Smooth muscle cell (in vitro differentiated cells): Measurements from ENCODE around the gene ATG10. TPM values are rescaled to one million over a fixed set of nuclear protein-coding genes. Genes with fewer than 3 reads are reported as not detected.

Source experiments
- DNase-seq: peaks from one replicate; lab custom pipeline; 2025; ENCODE audit not compliant: unreplicated experiment; lab: John Stamatoyannopoulos, UW
- H2AFZ ChIP-seq: fragments of 200-600 bp; sonication (generic); 2 replicates; pipeline ENCODE4 v1.6.0; 2016; ENCODE audit warnings: antibody characterized with exemption, low read depth, mild to moderate bottlenecking
- H3F3A ChIP-seq: fragments of 200-600 bp; sonication (generic); 2 replicates; pipeline ENCODE4 v1.6.0; 2017; ENCODE audit warnings: antibody characterized with exemption, low read depth
- H3K27ac ChIP-seq: fragments of 200-600 bp; sonication (generic); 2 replicates; pipeline ENCODE4 v1.5.1; 2016; ENCODE audit warnings: low read depth, mild to moderate bottlenecking
- H3K27me3 ChIP-seq: fragments of 200-600 bp; sonication (generic); 2 replicates; pipeline ENCODE4 v1.6.1; 2016; ENCODE audit warnings: low read depth, mild to moderate bottlenecking
- H3K36me3 ChIP-seq: fragments of 200-600 bp; sonication (generic); 2 replicates; pipeline ENCODE4 v1.5.1; 2016; ENCODE audit warnings: low read depth
- H3K4me1 ChIP-seq: fragments of 200-600 bp; sonication (generic); 2 replicates; pipeline ENCODE4 v1.5.1; 2016; ENCODE audit warnings: low read depth
- H3K4me2 ChIP-seq: fragments of 200-600 bp; sonication (generic); 2 replicates; pipeline ENCODE4 v1.6.0; 2016; ENCODE audit warnings: mild to moderate bottlenecking
- H3K4me3 ChIP-seq: fragments of 200-600 bp; sonication (generic); 2 replicates; pipeline ENCODE4 v1.5.1; 2016; ENCODE audit warnings: mild to moderate bottlenecking
- H3K79me2 ChIP-seq: fragments of 200-600 bp; sonication (generic); 2 replicates; pipeline ENCODE4 v1.6.0; 2016; ENCODE audit warnings: low read depth, mild to moderate bottlenecking
- H3K9ac ChIP-seq: fragments of 200-600 bp; sonication (generic); 2 replicates; pipeline ENCODE4 v1.6.0; 2016; ENCODE audit warnings: low read depth
- H3K9me3 ChIP-seq: fragments of 200-600 bp; sonication (generic); replicated peaks from 2 replicates; pipeline ENCODE4 v1.5.1; 2016; ENCODE audit warnings: low read depth
- H4K20me1 ChIP-seq: fragments of 200-600 bp; sonication (generic); 2 replicates; pipeline ENCODE4 v1.6.0; 2016; ENCODE audit warnings: low read depth
- CTCF ChIP-seq: fragments of 200-600 bp; sonication (generic); IDR thresholded peaks from 2 replicates; pipeline ENCODE4 v1.5.1; 2017; ENCODE audit warnings: borderline replicate concordance, mild to moderate bottlenecking, antibody characterized with exemption; ENCODE audit not compliant: insufficient read depth, poor library complexity, severe bottlenecking
- WGBS: methylation state at CpG from one replicate; pipeline ENCODE4 v1.1.7; 2016; ENCODE audit warnings: low lambda C conversion rate; 5-methylcytosine and 5-hydroxymethylcytosine counted together
- polyA plus RNA-seq: library from polyadenylated mRNA; unstranded; fragments of >200 nt; fragmentation: Nextera tagmentation; extraction: Ambion mirVana; gene quantifications from 2 replicates; pipeline ENCODE4 v1.2.1, GENCODE V29; 2016
- total RNA-seq: library from RNA; depleted of rRNA; stranded (reverse); fragments of >200 nt; gene quantifications from 2 replicates; pipeline ENCODE4 v1.2.3, GENCODE V29; 2014

The ATG10 gene
- total and polyA plus RNA-seq, 2 experiments from 2014 or later: 7.2 to 12.5 TPM

- no peak for DNase-seq
- Histone ChIP-seq H3K4me3 (no peak overlapping the region), H3K27me3 (no peaks in the 10 kb centered on the region), H3K4me1 (no peaks in the 10 kb centered on the region), H4K20me1 (no peaks in the 10 kb centered on the region), H3F3A (no peaks in the 10 kb centered on the region), H3K27ac (no peak overlapping the region), H3K36me3 (no peaks in the 10 kb centered on the region), H3K4me2 (no peak overlapping the region), H3K79me2 (no peaks in the 10 kb centered on the region), H3K9ac (peak overlapping the region; percentile 22), H2AFZ (no peak overlapping the region), H3K9me3 (no peaks in the 10 kb centered on the region)
- 88% methylated on average over 7 of the region's 7 CpGs for WGBS
- no peak for TF ChIP-seq CTCF
Observed at GRCh38 chr5:82218374-82219156, 246.7 kb downstream of the ATG10 start.

GRCh38 chr5:82221020-82221419, 249.2 kb downstream of the ATG10 start:
- H3K9ac ChIP-seq: no peak overlapping the region
- no peaks in the 10 kb centered on the region for H3F3A ChIP-seq
- H4K20me1 ChIP-seq: no peaks in the 10 kb centered on the region
- no peak overlapping the region for H3K4me3 ChIP-seq
- no peak overlapping the region for H3K27ac ChIP-seq
- H3K27me3 ChIP-seq: no peaks in the 10 kb centered on the region
- H2AFZ ChIP-seq: no peak overlapping the region
- H3K36me3 ChIP-seq: no peaks in the 10 kb centered on the region
- no peaks in the 10 kb centered on the region for H3K9me3 ChIP-seq
- H3K4me2 ChIP-seq: no peak overlapping the region
- no peak for TF ChIP-seq CTCF
- 100% methylated on average over 2 of the region's 2 CpGs for WGBS
- H3K79me2 ChIP-seq: no peaks in the 10 kb centered on the region
- no peaks in the 10 kb centered on the region for H3K4me1 ChIP-seq
- DNase-seq: no peak

- no peak for DNase-seq
- Histone ChIP-seq H3K9ac (no peak overlapping the region), H2AFZ (no peak overlapping the region), H3K27me3 (no peaks in the 10 kb centered on the region), H3K36me3 (no peaks in the 10 kb centered on the region), H4K20me1 (no peaks in the 10 kb centered on the region), H3K4me3 (no peak overlapping the region), H3F3A (no peaks in the 10 kb centered on the region), H3K27ac (peak overlapping the region; percentile 13), H3K79me2 (no peaks in the 10 kb centered on the region), H3K4me2 (no peak overlapping the region), H3K4me1 (no peaks in the 10 kb centered on the region), H3K9me3 (no peaks in the 10 kb centered on the region)
- TF ChIP-seq CTCF: no peak
- WGBS: 47% methylated on average over 5 of the region's 5 CpGs
Observed at GRCh38 chr5:82222597-82223574, 251.1 kb downstream of the ATG10 start.
